Left ventricle myocardium inferior (tissue), 1 donor: ENCODE measurements around the gene SLC16A1. TPM values are rescaled to one million over a fixed set of nuclear protein-coding genes. Genes with fewer than 3 reads are reported as not detected.
"Not testable (repeated sequence)": the region's sequence is repeated elsewhere in the genome, so short reads cannot be mapped to it uniquely, and the experiment has no call there.

Experiments
- DNase-seq: peaks from one replicate; pipeline ENCODE4 v3.0.0-alpha.2; 2020
- H3K27ac ChIP-seq: fragments of 200-600 bp; replicated peaks from 2 replicates; pipeline ENCODE4 v1.8.0; 2021
- H3K27me3 ChIP-seq: fragments of 200-600 bp; 2 replicates; pipeline ENCODE4 v1.8.0; 2021; ENCODE audit warnings: low read depth
- H3K36me3 ChIP-seq: fragments of 200-600 bp; 2 replicates; pipeline ENCODE4 v1.8.0; 2021
- H3K4me1 ChIP-seq: fragments of 200-600 bp; 2 replicates; pipeline ENCODE4 v1.8.0; 2021
- H3K4me3 ChIP-seq: fragments of 200-600 bp; 2 replicates; pipeline ENCODE4 v1.8.0; 2021; ENCODE audit warnings: mild to moderate bottlenecking, moderate library complexity
- H3K9me3 ChIP-seq: fragments of 200-600 bp; replicated peaks from 2 replicates; pipeline ENCODE4 v1.8.0; 2021
- intact Hi-C: fragments of 100-400 bp; cut with micrococcal nuclease; formaldehyde crosslinking; loops from one replicate; pipeline ENCODE4 v1.11.0; 2022
- total RNA-seq: library from RNA; stranded (reverse); fragmentation: NEBNext Ultra II Directional; extraction: Animal tissue kit (Norgen Biotek cat#: 25700); gene quantifications from one replicate; pipeline ENCODE4 v1.2.1, GENCODE V29; 2021
- TF ChIP-seq, protein P1 (sequence below): fragments of 200-600 bp; IDR thresholded peaks from 2 replicates; pipeline ENCODE4 v1.8.0; 2021; ENCODE audit warnings: antibody characterized with exemption, mild to moderate bottlenecking, borderline replicate concordance
- donor health status: DM: no; HTN: yes; CAD: no; lungs with severe emphysema.

The SLC16A1 gene
- total RNA-seq, 1 donor from 2014 or later = 154 TPM

DNA sequence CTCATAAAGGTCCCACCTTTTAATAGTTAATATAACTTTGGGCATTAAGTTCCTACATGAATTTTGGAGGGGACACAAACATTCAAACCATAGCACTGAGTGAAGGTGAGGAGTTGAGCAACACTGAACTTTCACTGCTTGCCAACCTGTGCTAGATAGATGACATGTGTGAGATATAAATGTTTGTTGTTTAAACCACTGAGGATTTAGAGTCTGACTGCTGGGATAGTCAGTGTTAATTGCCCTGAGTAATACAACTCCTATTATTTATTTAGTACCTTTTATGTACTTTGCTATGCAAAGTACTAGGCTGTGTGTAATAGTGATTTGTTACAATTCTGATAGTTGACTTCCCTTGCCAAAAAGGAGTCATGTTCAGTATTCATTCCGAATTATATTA is 32.4 kb upstream of the SLC16A1 start:
- Histone ChIP-seq H3K36me3 (no peaks in the 10 kb centered on the region), H3K9me3 (no peaks in the 10 kb centered on the region), H3K4me1 (peaks cover 56% of the 10 kb centered on the region), H3K27me3 (no peaks in the 10 kb centered on the region), H3K27ac (peak overlapping the region; percentile 51), H3K4me3 (no peak overlapping the region)
- TF ChIP-seq, protein P1, sequence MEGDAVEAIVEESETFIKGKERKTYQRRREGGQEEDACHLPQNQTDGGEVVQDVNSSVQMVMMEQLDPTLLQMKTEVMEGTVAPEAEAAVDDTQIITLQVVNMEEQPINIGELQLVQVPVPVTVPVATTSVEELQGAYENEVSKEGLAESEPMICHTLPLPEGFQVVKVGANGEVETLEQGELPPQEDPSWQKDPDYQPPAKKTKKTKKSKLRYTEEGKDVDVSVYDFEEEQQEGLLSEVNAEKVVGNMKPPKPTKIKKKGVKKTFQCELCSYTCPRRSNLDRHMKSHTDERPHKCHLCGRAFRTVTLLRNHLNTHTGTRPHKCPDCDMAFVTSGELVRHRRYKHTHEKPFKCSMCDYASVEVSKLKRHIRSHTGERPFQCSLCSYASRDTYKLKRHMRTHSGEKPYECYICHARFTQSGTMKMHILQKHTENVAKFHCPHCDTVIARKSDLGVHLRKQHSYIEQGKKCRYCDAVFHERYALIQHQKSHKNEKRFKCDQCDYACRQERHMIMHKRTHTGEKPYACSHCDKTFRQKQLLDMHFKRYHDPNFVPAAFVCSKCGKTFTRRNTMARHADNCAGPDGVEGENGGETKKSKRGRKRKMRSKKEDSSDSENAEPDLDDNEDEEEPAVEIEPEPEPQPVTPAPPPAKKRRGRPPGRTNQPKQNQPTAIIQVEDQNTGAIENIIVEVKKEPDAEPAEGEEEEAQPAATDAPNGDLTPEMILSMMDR = no peak
- DNase-seq = no peak
- intact Hi-C loops = no loop called here

DNA sequence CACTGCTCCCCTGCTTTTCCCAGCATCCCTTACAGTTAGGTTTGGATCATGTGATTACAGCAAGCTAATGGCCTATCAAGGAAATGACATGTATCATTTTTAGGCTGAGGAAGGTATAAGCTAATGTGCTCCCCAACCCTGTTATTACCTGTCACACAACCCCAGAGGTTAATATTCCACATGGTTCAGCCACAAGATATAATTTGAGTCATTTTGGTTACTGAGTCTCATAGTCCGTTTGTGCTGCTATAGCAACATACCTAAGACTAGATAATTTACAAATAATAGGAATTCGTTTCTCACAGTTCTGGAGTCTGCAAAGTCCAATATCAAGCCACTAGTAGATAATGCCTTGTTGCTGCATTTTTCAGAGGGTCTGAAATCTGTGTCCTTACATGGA is 29.1 kb upstream of the SLC16A1 start:
- no peaks in the 10 kb centered on the region for H3K9me3 ChIP-seq
- H3K4me1 ChIP-seq = peaks cover 50% of the 10 kb centered on the region
- DNase-seq = no peak
- H3K27ac ChIP-seq = peak overlapping the region; percentile 79
- H3K4me3 ChIP-seq = no peak overlapping the region
- H3K36me3 ChIP-seq = no peaks in the 10 kb centered on the region
- TF ChIP-seq, protein P1 = no peak
- intact Hi-C loops = no loop called here
- no peaks in the 10 kb centered on the region for H3K27me3 ChIP-seq

DNA sequence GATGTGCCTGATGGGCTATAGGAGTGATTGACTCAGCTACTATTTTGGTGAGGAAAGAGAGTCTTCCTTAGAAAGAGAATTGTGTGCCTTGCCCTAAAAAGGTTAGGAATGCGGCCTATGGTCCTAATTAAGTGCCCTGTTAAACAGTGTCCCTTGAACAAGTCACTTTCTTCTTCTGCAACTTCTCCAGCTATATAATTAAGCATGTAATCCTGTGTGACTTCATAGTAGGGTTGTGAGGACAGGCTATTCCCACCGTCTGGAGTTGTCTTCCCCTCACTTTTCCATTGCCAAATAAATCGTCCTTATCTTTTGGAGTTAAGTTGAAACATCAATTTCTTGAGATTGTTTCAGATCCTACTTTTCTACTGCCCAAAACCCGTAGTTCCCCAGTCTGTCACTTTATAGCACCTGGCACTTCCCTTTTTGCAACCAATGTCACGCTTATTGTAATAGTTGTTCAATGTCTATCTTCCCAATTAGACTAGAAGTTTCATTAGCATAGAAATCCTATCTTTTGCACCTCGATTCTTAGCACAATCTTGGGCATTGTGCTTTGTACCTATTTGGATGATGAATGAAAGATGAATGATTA is 27.6 kb upstream of the SLC16A1 start:
- TF ChIP-seq, protein P1 = no peak
- Histone ChIP-seq H3K27me3 (no peaks in the 10 kb centered on the region), H3K4me3 (no peak overlapping the region), H3K27ac (peak overlapping the region; percentile 79), H3K4me1 (peaks cover 52% of the 10 kb centered on the region), H3K36me3 (no peaks in the 10 kb centered on the region), H3K9me3 (no peaks in the 10 kb centered on the region)
- intact Hi-C loops = no loop called here
- DNase-seq = no peak

DNA sequence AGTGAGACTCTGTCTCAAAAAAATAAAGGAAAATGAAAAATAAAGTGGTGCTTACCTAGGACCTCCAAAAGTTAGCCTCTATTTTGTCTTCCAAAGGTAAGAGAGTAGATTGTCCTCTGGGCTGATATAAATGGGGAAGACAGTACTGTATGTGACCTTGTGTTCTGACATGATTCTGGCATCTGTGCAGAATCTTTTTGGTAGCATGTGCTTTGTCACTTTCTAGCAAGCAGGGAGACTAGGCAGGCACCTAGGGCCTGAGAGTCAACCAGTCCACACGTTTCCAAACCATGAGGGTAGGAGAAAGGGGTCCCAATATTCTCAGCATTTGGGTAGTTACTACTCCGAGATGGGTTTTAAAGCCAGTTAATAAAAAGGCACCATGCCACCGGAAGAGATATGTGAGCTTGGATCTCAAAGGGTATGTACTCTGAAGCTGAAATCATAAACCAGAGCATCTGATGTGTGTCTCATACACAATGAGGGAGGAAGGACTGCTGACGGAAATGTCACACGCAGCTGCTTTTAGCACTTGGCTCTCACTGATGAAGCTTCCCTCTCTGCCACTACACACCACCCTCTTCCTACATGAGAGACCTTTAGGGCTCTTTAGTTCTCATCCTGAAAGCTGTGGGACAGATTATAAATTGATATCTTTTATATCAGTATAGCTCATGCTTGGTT is 27.0 kb upstream of the SLC16A1 start:
- H3K27me3 ChIP-seq = no peaks in the 10 kb centered on the region
- H3K36me3 ChIP-seq = no peaks in the 10 kb centered on the region
- no peaks in the 10 kb centered on the region for H3K9me3 ChIP-seq
- peaks cover 58% of the 10 kb centered on the region for H3K4me1 ChIP-seq
- peak overlapping the region; percentile 79 for H3K27ac ChIP-seq
- TF ChIP-seq, protein P1 = no peak
- intact Hi-C loops = no loop called here
- no peak for DNase-seq
- H3K4me3 ChIP-seq = no peak overlapping the region

DNA sequence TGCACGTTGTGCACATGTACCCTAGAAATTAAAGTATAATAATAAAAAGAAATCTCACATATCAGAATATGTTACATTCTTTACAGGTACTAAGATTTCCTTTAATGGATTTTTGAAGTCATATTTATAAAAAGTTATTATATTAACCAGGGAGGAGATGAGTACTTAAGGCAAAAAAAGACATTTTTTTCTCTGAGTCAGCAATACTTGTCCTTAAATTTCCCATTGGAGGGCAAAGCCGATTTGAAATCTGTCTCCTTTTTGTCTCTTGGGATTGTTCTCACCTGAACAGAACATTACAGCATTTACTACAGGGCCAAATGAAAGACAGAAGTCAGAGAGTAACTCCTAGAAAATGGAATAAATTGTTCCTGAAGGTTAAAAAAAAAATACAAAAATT is 26.3 kb upstream of the SLC16A1 start:
- H3K27me3 ChIP-seq = no peaks in the 10 kb centered on the region
- H3K27ac ChIP-seq = peak overlapping the region; percentile 79
- no peak overlapping the region for H3K4me3 ChIP-seq
- H3K9me3 ChIP-seq = no peaks in the 10 kb centered on the region
- no peaks in the 10 kb centered on the region for H3K36me3 ChIP-seq
- no peak for DNase-seq
- TF ChIP-seq, protein P1 = no peak
- intact Hi-C loops = no loop called here
- H3K4me1 ChIP-seq = peaks cover 61% of the 10 kb centered on the region

DNA sequence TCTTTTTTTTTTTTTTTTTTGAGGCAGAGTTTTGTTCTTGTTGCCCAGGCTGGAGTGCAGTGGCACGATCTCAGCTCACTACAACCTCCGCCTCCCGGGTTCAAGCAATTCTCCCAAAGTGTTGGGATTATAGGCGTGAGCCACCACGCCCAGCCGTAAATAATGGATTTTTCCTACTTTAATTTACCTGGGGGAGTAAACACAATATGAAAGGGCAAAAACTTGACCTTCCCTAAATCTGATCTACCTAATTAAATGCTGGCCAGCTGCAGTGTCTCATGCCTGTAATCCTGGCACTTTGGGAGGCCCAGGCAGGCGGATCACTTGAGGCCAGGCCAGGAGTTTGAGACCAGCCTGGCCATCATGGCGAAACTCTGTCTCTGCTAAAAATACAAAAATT is 25.8 kb upstream of the SLC16A1 start:
- H3K9me3 ChIP-seq, intact Hi-C loops, H3K4me3 ChIP-seq, H3K36me3 ChIP-seq, H3K27me3 ChIP-seq, DNase-seq: not testable (repeated sequence)
- H3K27ac ChIP-seq = peak overlapping the region; percentile 79
- peaks cover 60% of the 10 kb centered on the region for H3K4me1 ChIP-seq
